Liver (tissue), 9 donors: ENCODE data around the gene SH3PXD2A. TPM values are rescaled to one million over a fixed set of nuclear protein-coding genes. Genes with fewer than 3 reads are reported as not detected.

Experiments
- DNase-seq: peaks from one replicate; pipeline ENCODE4 v3.0.0-alpha.2; 2017; ENCODE audit warnings: low spot score
- H3K27ac ChIP-seq, 2 donors: one replicate each; pipeline ENCODE4 v1.7.0; 2013; ENCODE audit warnings: inconsistent platforms in 2 of 2, low read length in 2 of 2, control low read depth in 1 of 2, low read depth in 1 of 2, mild to moderate bottlenecking in 1 of 2
- H3K27me3 ChIP-seq, 4 donors: one replicate each; pipeline versions ENCODE4 v1.6.1 to v1.7.0; 2013; ENCODE audit warnings: low read length in 3 of 4, inconsistent platforms in 1 of 4, mild to moderate bottlenecking in 1 of 4, moderate library complexity in 1 of 4; ENCODE audit not compliant: control insufficient read depth in 4 of 4, insufficient read depth in 4 of 4
- H3K36me3 ChIP-seq, 4 donors: one replicate each; pipeline versions ENCODE4 v1.6.1 to v1.7.0; 2013; ENCODE audit warnings: low read length in 3 of 4, mild to moderate bottlenecking in 3 of 4, low read depth in 1 of 4, moderate library complexity in 1 of 4; ENCODE audit not compliant: control insufficient read depth in 4 of 4, insufficient read depth in 3 of 4
- H3K4me1 ChIP-seq, 4 donors: one replicate each; pipeline versions ENCODE4 v1.6.1 to v1.7.0; 2013; ENCODE audit warnings: low read length in 3 of 4, mild to moderate bottlenecking in 3 of 4, moderate library complexity in 1 of 4; ENCODE audit not compliant: control insufficient read depth in 4 of 4, insufficient read depth in 4 of 4
- H3K4me3 ChIP-seq, 3 donors: one replicate each; pipeline versions ENCODE4 v1.6.1 to v1.7.0; 2013; ENCODE audit warnings: low read length in 3 of 3, control low read depth in 1 of 3, low read depth in 1 of 3, mild to moderate bottlenecking in 1 of 3
- H3K9ac ChIP-seq, 2 donors: one replicate each; pipeline ENCODE4 v1.7.0; 2013; ENCODE audit warnings: low read length in 2 of 2, mild to moderate bottlenecking in 2 of 2, moderate library complexity in 2 of 2, control low read depth in 1 of 2, low read depth in 1 of 2
- H3K9me3 ChIP-seq, 4 donors: one replicate each; pipeline versions ENCODE4 v1.6.1 to v1.7.0; 2013; ENCODE audit warnings: low read length in 3 of 4; ENCODE audit not compliant: control insufficient read depth in 4 of 4
- CTCF ChIP-seq: fragments of 150-350 bp; IDR thresholded peaks from 2 replicates; pipeline ENCODE4 v1.5.1; 2017; ENCODE audit warnings: improper control_type of control experiment, low read depth, low read length; ENCODE audit not compliant: missing input control
- EGR1 ChIP-seq, 2 donors: IDR thresholded peaks; 2 replicates each; pipeline ENCODE4 v1.6.1; 2016 to 2018; ENCODE audit warnings: antibody characterized with exemption in 2 of 2, low read depth in 2 of 2
- FOXA1 ChIP-seq: IDR thresholded peaks from 2 replicates; pipeline ENCODE4 v1.6.1; 2016; ENCODE audit warnings: antibody characterized with exemption
- FOXA2 ChIP-seq: IDR thresholded peaks from 2 replicates; pipeline ENCODE4 v1.6.1; 2016; ENCODE audit warnings: antibody characterized with exemption
- GABPA ChIP-seq, 2 donors: IDR thresholded peaks in 1 of 2; conservative IDR thresholded peaks in 1 of 2; 2 replicates each; pipeline ENCODE4 v1.6.1; 2016; ENCODE audit warnings: antibody characterized with exemption in 2 of 2, mild to moderate bottlenecking in 1 of 2, moderate library complexity in 1 of 2
- HNF4A ChIP-seq, 2 donors: conservative IDR thresholded peaks; 2 replicates each; pipeline ENCODE4 v1.6.1; 2016; ENCODE audit warnings: antibody characterized with exemption in 2 of 2, mild to moderate bottlenecking in 2 of 2
- HNF4G ChIP-seq: IDR thresholded peaks from 2 replicates; pipeline ENCODE4 v1.6.1; 2016; ENCODE audit warnings: antibody characterized with exemption
- JUND ChIP-seq, 2 donors: IDR thresholded peaks; 2 replicates each; pipeline ENCODE4 v1.6.1; 2016; ENCODE audit warnings: antibody characterized with exemption in 2 of 2
- MAX ChIP-seq: IDR thresholded peaks from 2 replicates; pipeline ENCODE4 v1.6.1; 2016; ENCODE audit warnings: antibody characterized with exemption
- NR2F2 ChIP-seq: IDR thresholded peaks from 2 replicates; pipeline ENCODE4 v1.6.1; 2016; ENCODE audit warnings: antibody characterized with exemption
- RAD21 ChIP-seq, 2 donors: IDR thresholded peaks; 2 replicates each; pipeline ENCODE4 v1.6.1; 2016; ENCODE audit warnings: antibody characterized with exemption in 2 of 2, mild to moderate bottlenecking in 2 of 2
- REST ChIP-seq: IDR thresholded peaks from 2 replicates; pipeline ENCODE4 v1.6.1; 2016; ENCODE audit warnings: antibody characterized with exemption, mild to moderate bottlenecking
- RXRA ChIP-seq, 2 donors: IDR thresholded peaks; 2 replicates each; pipeline ENCODE4 v1.6.1; 2017 to 2018; ENCODE audit warnings: antibody characterized with exemption in 2 of 2, mild to moderate bottlenecking in 1 of 2
- SP1 ChIP-seq: IDR thresholded peaks from 2 replicates; pipeline ENCODE4 v1.6.1; 2018; ENCODE audit warnings: antibody characterized with exemption, mild to moderate bottlenecking
- TAF1 ChIP-seq: conservative IDR thresholded peaks from 2 replicates; pipeline ENCODE4 v1.6.1; 2016; ENCODE audit warnings: antibody characterized with exemption, mild to moderate bottlenecking
- YY1 ChIP-seq: IDR thresholded peaks from 2 replicates; pipeline ENCODE4 v1.6.1; 2016; ENCODE audit warnings: antibody characterized with exemption, mild to moderate bottlenecking
- ZBTB33 ChIP-seq: IDR thresholded peaks from 2 replicates; pipeline ENCODE4 v1.6.1; 2016; ENCODE audit warnings: antibody characterized with exemption
- WGBS: extraction: QIAGEN DNeasy Blood & Tissue Kit; methylation state at CpG from one replicate; pipeline ENCODE4 v1.1.7; 2013; 5-methylcytosine and 5-hydroxymethylcytosine counted together
- polyA plus RNA-seq, 2 donors: library from polyadenylated mRNA; stranded (reverse) in 1 of 2; unstranded in 1 of 2; fragments of 200-250 nt in 1 of 2; fragments of >200 nt in 1 of 2; fragmentation: Nextera tagmentation in 1 of 2; extraction: Ambion mirVana in 1 of 2; gene quantifications; one replicate each; pipeline versions ENCODE4 v1.2.1 to v1.2.3, GENCODE V29; 2013 to 2015
- total RNA-seq, 2 donors: library from RNA; depleted of rRNA; stranded (reverse); fragments of >200 nt; gene quantifications; one replicate each; pipeline ENCODE4 v1.2.3, GENCODE V29; 2014
- TF ChIP-seq, protein P1 (sequence below): IDR thresholded peaks from 2 replicates; pipeline ENCODE4 v1.6.1; 2016; ENCODE audit warnings: antibody characterized with exemption
- donor health status: healthy.
- donor health status: healthy.
- donor health status: healthy.
- donor health status: healthy.
- donor health status: healthy.

The SH3PXD2A gene
- total and polyA plus RNA-seq, 4 donors = 0.82 to 5.5 (median 3.9) TPM

GRCh38 chr10:103737735-103738367 is 117.5 kb downstream of the SH3PXD2A start:
- no peak overlapping the region for H3K9ac ChIP-seq
- no peak overlapping the region for H3K27ac ChIP-seq
- DNase-seq = no peak
- H3K36me3 ChIP-seq = peaks cover 0 to 3% (median 0%) of the 10 kb centered on the region in 4 donors
- no peak overlapping the region for H3K4me3 ChIP-seq
- TF ChIP-seq HNF4A (conservative IDR thresholded peaks at IDR 0.05) (no peak), RAD21 (IDR thresholded peaks at IDR 0.05) (no peak), NR2F2 (no peak)
- no peaks in the 10 kb centered on the region for H3K27me3 ChIP-seq
- 92% methylated on average over 14 of the region's 14 CpGs for WGBS
- no peaks in the 10 kb centered on the region for H3K4me1 ChIP-seq
- H3K9me3 ChIP-seq = no peaks in the 10 kb centered on the region

DNA sequence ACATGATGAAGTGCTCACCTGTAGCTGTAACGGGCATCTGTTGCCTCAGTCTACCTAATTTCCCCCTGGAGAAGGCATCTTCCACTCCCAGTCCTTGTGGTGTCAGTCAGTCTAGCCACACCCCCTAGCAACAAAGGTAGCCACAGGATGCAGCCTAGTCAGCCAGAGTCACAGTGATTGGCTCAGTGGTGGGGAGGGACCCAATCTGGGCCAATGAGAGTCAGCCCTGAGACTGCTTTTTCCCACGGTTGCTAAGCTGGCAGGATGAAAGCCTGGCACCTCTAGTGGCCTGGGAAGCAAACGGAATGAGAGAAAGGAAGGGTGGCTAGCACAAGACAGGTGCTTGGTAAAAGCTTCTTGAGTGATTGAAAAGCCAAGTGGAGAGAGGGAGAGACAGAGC is 118.6 kb downstream of the SH3PXD2A start:
- Histone ChIP-seq H3K27me3 (no peaks in the 10 kb centered on the region), H3K9me3 (no peaks in the 10 kb centered on the region), H3K36me3 (peaks cover 0 to 3% (median 0%) of the 10 kb centered on the region in 4 donors), H3K27ac (no peak overlapping the region), H3K4me3 (no peak overlapping the region), H3K4me1 (no peaks in the 10 kb centered on the region), H3K9ac (no peak overlapping the region)
- no peak for DNase-seq
- WGBS = 86% methylated on average over 3 of the region's 3 CpGs
- no peak for TF ChIP-seq HNF4A (conservative IDR thresholded peaks at IDR 0.05)
- TF ChIP-seq YY1 = no peak
- no peak for TF ChIP-seq TAF1
- no peak for TF ChIP-seq RAD21 (IDR thresholded peaks at IDR 0.05)
- no peak for TF ChIP-seq MAX
- TF ChIP-seq, protein P1, sequence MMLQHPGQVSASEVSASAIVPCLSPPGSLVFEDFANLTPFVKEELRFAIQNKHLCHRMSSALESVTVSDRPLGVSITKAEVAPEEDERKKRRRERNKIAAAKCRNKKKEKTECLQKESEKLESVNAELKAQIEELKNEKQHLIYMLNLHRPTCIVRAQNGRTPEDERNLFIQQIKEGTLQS = no peak
- TF ChIP-seq ZBTB33 = no peak
- TF ChIP-seq HNF4G = no peak
- TF ChIP-seq RXRA (IDR thresholded peaks at IDR 0.05) = no peak
- no peak for TF ChIP-seq FOXA1
- no peak for TF ChIP-seq GABPA (IDR thresholded peaks at IDR 0.05 in 1 of 2, conservative IDR thresholded peaks at IDR 0.05 in 1 of 2)
- TF ChIP-seq NR2F2 = no peak
- no peak for TF ChIP-seq CTCF
- no peak for TF ChIP-seq EGR1 (IDR thresholded peaks at IDR 0.05; ENCODE audit: low read depth in 2 of 2)
- no peak for TF ChIP-seq SP1
- no peak for TF ChIP-seq REST
- TF ChIP-seq JUND (IDR thresholded peaks at IDR 0.05) = no peak
- no peak for TF ChIP-seq FOXA2
